Activated T-cell treated with anti-CD3 and anti-CD28 coated beads for 4 hours (primary cell): ENCODE measurements around the gene PCDHGC3.

Experiments
- DNase-seq: peaks from one replicate; pipeline ENCODE4 v3.0.0-alpha.2; 2020

Gene PCDHGC3

GRCh38 chr5:141485321-141486055 is 9.7 kb downstream of the PCDHGC3 start:
- no peak for DNase-seq

- DNase-seq = no peak
Observed at GRCh38 chr5:141486091-141486490, 10.3 kb downstream of the PCDHGC3 start.

- DNase-seq = no peak
Observed at GRCh38 chr5:141487131-141487530, 11.4 kb downstream of the PCDHGC3 start.

GRCh38 chr5:141488591-141489561 is 13.1 kb downstream of the PCDHGC3 start, which contains the start of gene PCDHGC5:
TSS of gene PCDHGC5 (plus strand) at chr5:141489081. CDS start at chr5:141489241, 160 bp downstream.
- DNase-seq = no peak

- no peak for DNase-seq
Observed at GRCh38 chr5:141489841-141490240, 14.1 kb downstream of the PCDHGC3 start.

- DNase-seq = no peak
Observed at GRCh38 chr5:141490271-141490670, 14.5 kb downstream of the PCDHGC3 start.

GRCh38 chr5:141490771-141491170 is 15.0 kb downstream of the PCDHGC3 start:
- no peak for DNase-seq

- DNase-seq = no peak
Observed at GRCh38 chr5:141491323-141492167, 15.8 kb downstream of the PCDHGC3 start.

GRCh38 chr5:141492168-141492885 is 16.6 kb downstream of the PCDHGC3 start:
- no peak for DNase-seq

GRCh38 chr5:141493500-141494422 is 18.0 kb downstream of the PCDHGC3 start:
- DNase-seq = no peak

- DNase-seq = no peak
Observed at GRCh38 chr5:141494761-141495452, 19.1 kb downstream of the PCDHGC3 start.

GRCh38 chr5:141495453-141495811 is 19.7 kb downstream of the PCDHGC3 start:
- no peak for DNase-seq

- no peak for DNase-seq
Observed at GRCh38 chr5:141496038-141496437, 20.3 kb downstream of the PCDHGC3 start.

GRCh38 chr5:141501761-141502160 is 26.0 kb downstream of the PCDHGC3 start:
- no peak for DNase-seq

- DNase-seq = no peak
Observed at GRCh38 chr5:141503681-141504080, 27.9 kb downstream of the PCDHGC3 start.

- no peak for DNase-seq
Observed at GRCh38 chr5:141504216-141504615, 28.4 kb downstream of the PCDHGC3 start.

- DNase-seq = no peak
Observed at GRCh38 chr5:141506381-141507155, 30.8 kb downstream of the PCDHGC3 start.

GRCh38 chr5:141507387-141508091 is 31.8 kb downstream of the PCDHGC3 start:
- DNase-seq = no peak

- DNase-seq = no peak
Observed at GRCh38 chr5:141508440-141508797, 32.7 kb downstream of the PCDHGC3 start.
